Ovary (tissue), 3 donors: Measurements from ENCODE around the gene TREH.

ENCODE experiments used
- CTCF ChIP-seq, 3 donors: fragments of 450-650 bp in 2 of 3; fragments of 200-600 bp in 1 of 3; IDR thresholded peaks; one replicate each; pipeline versions ENCODE4 v1.5.1 to v1.8.0; 2016 to 2022; ENCODE audit warnings: antibody characterized with exemption in 3 of 3, mild to moderate bottlenecking in 1 of 3
- EP300 ChIP-seq: sonication (generic); formaldehyde crosslinking; IDR thresholded peaks from one replicate; pipeline ENCODE4 v1.6.1; 2017; ENCODE audit warnings: antibody characterized with exemption
- donor health status: DM: no; HTN: no; CAD: no.

- TF ChIP-seq CTCF (IDR thresholded peaks at IDR 0.05) (no peak), EP300 (no peak)
Measured at GRCh38 chr11:118640332-118641154, 38.9 kb downstream of the TREH start.
